Sigmoid colon (tissue), 7 donors: ENCODE data around the gene MOB3C. TPM values are rescaled to one million over a fixed set of nuclear protein-coding genes. Genes with fewer than 3 reads are reported as not detected.

Experiments used
- DNase-seq: peaks from one replicate; pipeline ENCODE4 v3.0.0-alpha.2; 2019
- H3K27ac ChIP-seq, 4 donors: fragments of 200-600 bp; sonication (generic); one replicate each; pipeline ENCODE4 v1.5.1; 2016 to 2019; ENCODE audit warnings: mild to moderate bottlenecking in 1 of 4
- H3K27me3 ChIP-seq, 3 donors: fragments of 200-600 bp; sonication (generic); one replicate each; pipeline ENCODE4 v1.5.1; 2019; ENCODE audit warnings: mild to moderate bottlenecking in 1 of 3
- H3K36me3 ChIP-seq, 4 donors: fragments of 200-600 bp; sonication (generic); one replicate each; pipeline ENCODE4 v1.5.1; 2016 to 2019
- H3K4me1 ChIP-seq, 4 donors: fragments of 200-600 bp; sonication (generic); one replicate each; pipeline ENCODE4 v1.5.1; 2017 to 2019
- H3K4me3 ChIP-seq, 4 donors: fragments of 200-600 bp; sonication (generic); one replicate each; pipeline ENCODE4 v1.5.1; 2017 to 2019; ENCODE audit warnings: mild to moderate bottlenecking in 2 of 4, moderate library complexity in 1 of 4
- H3K9me3 ChIP-seq, 4 donors: fragments of 200-600 bp in 3 of 4; sonication (generic) in 3 of 4; one replicate each; pipeline versions ENCODE4 v1.5.1 to v1.6.1; 2013 to 2019
- CTCF ChIP-seq, 4 experiments: fragments of 450-650 bp in 3 of 4; fragments of 200-600 bp in 1 of 4; IDR thresholded peaks; one replicate each; pipeline ENCODE4 v1.5.1; 2016 to 2019; ENCODE audit warnings: antibody characterized with exemption in 4 of 4, mild to moderate bottlenecking in 3 of 4, moderate library complexity in 2 of 4
- EP300 ChIP-seq, 4 donors: sonication (generic); formaldehyde crosslinking; IDR thresholded peaks; one replicate each; pipeline ENCODE4 v1.6.1; 2017; ENCODE audit warnings: antibody characterized with exemption in 4 of 4
- POLR2A ChIP-seq, 2 donors: fragments of 450-650 bp; IDR thresholded peaks; one replicate each; pipeline ENCODE4 v1.6.1; 2016; ENCODE audit warnings: antibody characterized with exemption in 2 of 2, mild to moderate bottlenecking in 2 of 2, moderate library complexity in 2 of 2
- POLR2AphosphoS5 ChIP-seq, 4 donors: sonication (generic); formaldehyde crosslinking; IDR thresholded peaks; one replicate each; pipeline ENCODE4 v1.6.1; 2017; ENCODE audit warnings: antibody characterized with exemption in 4 of 4
- WGBS, 2 donors: extraction: QIAGEN DNeasy Blood & Tissue Kit; methylation state at CpG; one replicate each; pipeline ENCODE4 v1.1.7; 2013; 5-methylcytosine and 5-hydroxymethylcytosine counted together
- intact Hi-C: fragments of 100-400 bp; cut with DNase I; formaldehyde crosslinking; loops from one replicate; pipeline ENCODE4 v1.15.1; 2023
- polyA plus RNA-seq, 3 donors: library from polyadenylated mRNA; stranded (reverse); fragments of 200-250 nt; gene quantifications; one replicate each; pipeline ENCODE4 v1.2.3, GENCODE V29; 2013
- total RNA-seq, 4 donors: library from RNA; depleted of rRNA; stranded (reverse); fragments of >200 nt; gene quantifications; one replicate each; pipeline ENCODE4 v1.1.0, GENCODE V29; 2016
- donor health status: healthy with polysubstance abuse.
- donor health status: Bipolar disorder and iron deficiency.
- donor health status: healthy.

Gene MOB3C
- total and polyA plus RNA-seq, 7 donors: 7.8 to 25.7 (median 13.8) TPM

GRCh38 chr1:46635205-46635604 lies 18.6 kb upstream of the MOB3C start:
- Histone ChIP-seq H3K4me1 (peaks cover 0 to 20% (median 13%) of the 10 kb centered on the region in 4 donors), H3K9me3 (no peaks in the 10 kb centered on the region), H3K27me3 (no peaks in the 10 kb centered on the region), H3K4me3 (no peak overlapping the region), H3K27ac (no peak overlapping the region), H3K36me3 (peaks cover 0 to 58% (median 16%) of the 10 kb centered on the region in 4 donors)
- 92 to 98% methylated on average over 2 of the region's 2 CpGs for WGBS, 2 donors
- no peak for DNase-seq
- intact Hi-C loops: no loop called here
- TF ChIP-seq POLR2AphosphoS5 (IDR thresholded peaks at IDR 0.05): no peak
- no peak for TF ChIP-seq POLR2A (IDR thresholded peaks at IDR 0.05)
- TF ChIP-seq CTCF (IDR thresholded peaks at IDR 0.05): no peak
- TF ChIP-seq EP300 (IDR thresholded peaks at IDR 0.05): no peak

GRCh38 chr1:46630719-46631118 lies 14.1 kb upstream of the MOB3C start:
- no peak for DNase-seq
- no peaks in the 10 kb centered on the region for H3K27me3 ChIP-seq
- peaks cover 0 to 56% (median 15%) of the 10 kb centered on the region in 4 donors for H3K36me3 ChIP-seq
- H3K4me3 ChIP-seq: no peak overlapping the region
- no peaks in the 10 kb centered on the region for H3K4me1 ChIP-seq
- H3K27ac ChIP-seq: no peak overlapping the region
- WGBS, 2 donors: 87 to 90% methylated on average over 2 of the region's 2 CpGs
- TF ChIP-seq EP300 (IDR thresholded peaks at IDR 0.05) (no peak), POLR2AphosphoS5 (IDR thresholded peaks at IDR 0.05) (no peak)
- intact Hi-C loops: no loop called here
- no peaks in the 10 kb centered on the region for H3K9me3 ChIP-seq

GRCh38 chr1:46623743-46624644 lies 7.4 kb upstream of the MOB3C start:
- H3K27me3 ChIP-seq: no peaks in the 10 kb centered on the region
- peaks cover 0 to 5% (median 0%) of the 10 kb centered on the region in 4 donors for H3K4me1 ChIP-seq
- no peaks in the 10 kb centered on the region for H3K9me3 ChIP-seq
- WGBS, 2 donors: 86 to 92% methylated on average over 4 of the region's 4 CpGs
- TF ChIP-seq POLR2AphosphoS5 (IDR thresholded peaks at IDR 0.05) (no peak), POLR2A (IDR thresholded peaks at IDR 0.05) (no peak), CTCF (IDR thresholded peaks at IDR 0.05) (no peak), EP300 (IDR thresholded peaks at IDR 0.05) (no peak)
- no peak for DNase-seq
- H3K36me3 ChIP-seq: no peaks in the 10 kb centered on the region
- H3K4me3 ChIP-seq: no peak overlapping the region
- H3K27ac ChIP-seq: no peak overlapping the region
- intact Hi-C loops: no loop called here

DNA sequence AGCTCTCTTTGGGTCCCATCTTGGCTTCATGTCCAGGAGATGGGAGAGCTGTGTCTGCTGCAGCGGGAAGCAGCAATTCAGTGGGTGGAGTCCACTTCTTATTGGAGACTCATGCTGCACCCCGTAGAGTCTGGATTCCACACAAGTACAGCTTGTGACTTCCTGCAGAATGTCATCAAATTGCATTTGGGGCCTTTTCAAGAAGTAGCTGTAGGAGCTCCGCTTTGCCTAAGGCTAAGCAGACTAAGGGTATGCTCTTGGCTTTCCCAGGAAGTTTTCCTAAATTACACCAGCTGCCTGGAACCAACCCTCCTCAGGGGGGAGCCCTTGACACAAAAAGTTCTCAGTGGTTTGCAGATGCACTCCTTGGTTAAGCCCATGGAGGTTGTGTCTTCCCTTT lies 5.7 kb upstream of the MOB3C start:
- TF ChIP-seq CTCF (IDR thresholded peaks at IDR 0.05) (peak; percentile 14 to 59 (median 41)), EP300 (IDR thresholded peaks at IDR 0.05) (no peak)
- no peak overlapping the region for H3K4me3 ChIP-seq
- peak; percentile 68 for DNase-seq
- no peaks in the 10 kb centered on the region for H3K9me3 ChIP-seq
- no peaks in the 10 kb centered on the region for H3K36me3 ChIP-seq
- H3K27me3 ChIP-seq: no peaks in the 10 kb centered on the region
- intact Hi-C loops: loop anchor here (1.0 kb wide), 1 partner anchor 103 kb away; no protein-coding TSS in a partner anchor
- peaks cover 0 to 7% (median 3%) of the 10 kb centered on the region in 4 donors for H3K4me1 ChIP-seq
- no peak overlapping the region for H3K27ac ChIP-seq
- 24 to 62% methylated on average over 3 of the region's 3 CpGs for WGBS, 2 donors

DNA sequence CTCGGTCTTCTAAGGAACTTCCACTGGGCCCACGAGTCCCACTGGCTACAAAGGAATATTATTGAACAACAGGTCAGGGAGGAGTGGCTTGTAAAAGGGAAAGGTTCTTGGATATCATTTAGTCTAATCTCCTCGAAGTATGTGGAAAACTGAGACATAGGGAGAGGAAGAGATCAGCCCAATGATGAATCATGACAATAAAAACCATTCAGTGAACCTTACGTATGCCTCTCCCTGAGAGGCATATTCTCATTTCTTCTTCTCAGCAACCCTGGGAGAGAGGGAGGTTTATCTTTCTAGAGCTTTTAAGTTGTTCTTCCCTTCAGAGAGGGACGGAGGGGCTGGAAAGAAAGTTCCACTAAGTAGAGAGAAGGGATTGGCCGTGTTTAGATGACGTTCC lies 5.3 kb upstream of the MOB3C start:
- no peak overlapping the region for H3K4me3 ChIP-seq
- WGBS, 2 donors: 28 to 67% methylated on average over 7 of the region's 7 CpGs
- no peak for DNase-seq
- TF ChIP-seq CTCF (IDR thresholded peaks at IDR 0.05) (no peak), POLR2A (IDR thresholded peaks at IDR 0.05) (no peak), POLR2AphosphoS5 (IDR thresholded peaks at IDR 0.05) (no peak)
- no peaks in the 10 kb centered on the region for H3K27me3 ChIP-seq
- no peaks in the 10 kb centered on the region for H3K9me3 ChIP-seq
- no peak overlapping the region for H3K27ac ChIP-seq
- intact Hi-C loops: loop anchor here (1.0 kb wide), 1 partner anchor 103 kb away; no protein-coding TSS in a partner anchor
- peaks cover 0 to 11% (median 7%) of the 10 kb centered on the region in 4 donors for H3K4me1 ChIP-seq
- H3K36me3 ChIP-seq: no peaks in the 10 kb centered on the region
